NCI-H2171 (cell line): ENCODE data around the gene LTF.

Source experiments
- DNase-seq: peaks from one replicate; lab custom pipeline; 2025; lab: John Stamatoyannopoulos, UW

The LTF gene

DNA sequence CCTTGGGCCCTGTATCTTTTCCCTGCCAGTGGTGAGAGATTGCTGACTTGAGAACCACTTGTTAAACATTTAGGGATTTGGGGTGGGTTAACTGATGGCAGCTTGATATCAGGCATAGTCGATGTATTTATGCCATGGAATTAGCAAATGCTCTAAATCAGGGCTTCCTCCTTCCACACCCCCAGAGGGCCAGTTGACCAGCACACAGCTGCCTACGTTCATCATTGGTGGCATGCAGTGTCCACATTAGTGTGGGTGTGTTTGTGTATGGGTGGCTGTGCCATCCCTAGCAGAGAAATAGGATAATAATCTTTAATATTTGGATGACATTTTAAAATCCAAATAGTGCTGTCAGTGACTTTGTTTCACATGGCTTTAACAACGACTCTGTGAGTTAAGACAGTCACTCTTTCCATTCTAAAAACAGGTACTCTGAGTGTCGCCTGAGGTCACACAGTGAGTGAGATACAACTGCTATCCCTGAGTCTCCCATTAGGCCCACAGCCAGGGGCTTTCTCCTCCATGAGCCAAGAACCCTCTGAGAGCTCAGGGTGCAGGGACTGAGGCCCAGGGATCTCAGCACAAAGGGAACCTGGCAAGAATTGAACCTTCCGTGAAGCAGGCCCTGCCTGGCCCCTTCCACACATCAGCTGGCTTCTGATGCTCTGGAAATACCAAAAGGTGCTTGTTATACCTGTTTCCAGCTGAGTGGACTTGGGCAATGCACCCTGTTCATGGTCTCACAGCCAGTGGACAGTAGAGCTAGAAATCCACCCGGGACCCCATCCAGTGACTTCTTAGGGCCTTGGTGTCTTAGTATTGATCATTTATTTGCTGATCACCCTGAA lies 4.3 kb upstream of the LTF start:
- no peak for DNase-seq

DNA sequence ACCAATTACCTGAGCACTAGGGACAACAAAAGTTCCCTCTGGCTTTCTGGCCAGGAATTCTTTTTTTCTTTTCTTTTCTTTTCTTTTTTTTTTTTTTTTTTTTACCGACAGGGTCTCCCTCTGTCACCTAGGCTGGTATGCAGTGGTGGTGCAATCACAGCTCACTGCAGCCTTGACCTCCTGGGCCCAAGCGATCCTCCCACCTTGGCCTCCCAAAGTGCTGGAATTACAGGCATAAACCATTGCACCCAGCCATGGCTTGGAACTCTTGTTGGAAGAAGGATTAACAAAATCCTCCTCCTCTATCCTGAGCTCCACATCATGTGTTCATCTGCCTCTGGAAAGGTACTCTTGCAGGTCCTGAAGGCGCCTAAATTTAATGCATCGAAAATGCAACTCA lies 2.9 kb upstream of the LTF start:
- no peak for DNase-seq

DNA sequence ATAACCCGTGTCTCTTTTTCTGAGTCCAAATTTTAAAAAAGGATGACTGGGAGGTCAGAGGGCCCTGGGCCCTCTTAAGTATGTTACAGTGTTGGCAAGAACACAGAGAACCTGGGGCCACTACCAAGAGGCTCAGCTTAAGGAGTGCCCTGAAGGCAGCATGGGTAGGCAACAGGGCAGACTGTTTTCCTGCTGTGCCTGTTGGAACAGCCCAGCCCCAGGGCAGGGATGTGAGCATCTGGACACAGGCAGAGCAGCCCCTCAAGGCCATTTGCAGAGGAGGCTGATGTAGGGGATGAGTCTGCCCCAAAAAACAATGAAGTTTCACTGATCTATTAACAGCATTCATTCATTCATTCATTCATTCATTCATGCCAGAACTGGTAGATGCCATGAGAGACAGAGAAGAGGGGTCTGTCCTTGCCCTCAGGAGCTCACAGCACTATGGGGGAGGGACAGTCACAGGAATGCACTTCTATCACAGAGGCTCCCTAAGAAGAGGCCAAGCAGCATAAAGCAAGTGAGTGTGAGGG lies 2.2 kb upstream of the LTF start:
- no peak for DNase-seq

DNA sequence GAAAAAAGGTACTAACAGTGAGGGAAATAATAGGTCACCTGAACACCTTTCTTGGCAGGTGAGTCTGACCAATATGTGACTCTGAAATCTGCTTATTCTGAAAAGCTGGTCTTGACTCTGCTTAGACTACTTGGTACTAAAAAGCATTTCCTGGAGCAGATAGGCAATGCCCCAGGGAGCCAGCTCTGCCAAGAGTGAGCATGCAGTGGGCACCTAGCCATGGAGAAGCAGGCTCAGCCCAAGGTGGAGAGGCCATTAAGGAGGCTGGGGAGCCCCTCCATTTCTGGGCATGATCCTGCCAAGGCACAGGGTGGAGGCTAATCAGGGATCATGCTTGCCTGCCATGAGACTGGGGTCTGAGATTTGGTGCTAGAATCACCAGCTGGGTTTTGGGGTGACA lies 1.6 kb upstream of the LTF start:
- DNase-seq: no peak

DNA sequence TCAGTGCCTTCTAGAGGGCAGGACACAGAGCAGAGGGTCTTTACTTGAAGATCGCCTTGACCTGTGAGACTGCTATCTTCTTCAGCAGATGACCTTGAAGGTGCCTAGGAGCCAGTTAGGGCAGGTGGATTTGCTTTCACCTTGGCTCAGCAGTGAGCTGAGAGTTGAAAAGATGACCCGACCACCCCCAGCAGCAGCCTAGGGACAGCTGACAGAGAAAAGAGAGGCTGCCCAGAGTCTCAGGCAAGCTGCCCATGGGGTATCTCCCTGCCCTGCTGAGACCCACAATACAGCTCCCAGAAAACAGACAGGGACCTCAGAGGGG lies 453 bp upstream of the LTF start:
- DNase-seq: no peak

DNA sequence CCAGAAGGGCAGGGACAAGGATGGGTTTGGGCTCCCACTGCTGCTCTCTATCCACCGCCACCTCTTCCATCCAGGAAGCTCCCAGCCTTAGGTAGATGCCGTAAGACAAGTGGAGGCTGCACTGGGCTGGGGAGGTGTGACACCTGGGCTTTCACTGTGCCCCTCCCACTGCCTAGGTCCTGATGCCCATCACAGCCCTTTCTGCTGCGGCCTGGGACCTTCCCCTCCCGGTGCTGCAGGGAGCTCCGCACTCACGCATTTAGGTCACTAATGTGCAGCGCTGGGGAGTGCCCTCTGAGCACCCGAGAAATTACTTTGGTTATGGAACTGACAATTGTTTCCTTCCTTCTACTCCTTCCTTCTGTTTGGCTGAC lies 850 bp downstream of the LTF start:
- DNase-seq: no peak

DNA sequence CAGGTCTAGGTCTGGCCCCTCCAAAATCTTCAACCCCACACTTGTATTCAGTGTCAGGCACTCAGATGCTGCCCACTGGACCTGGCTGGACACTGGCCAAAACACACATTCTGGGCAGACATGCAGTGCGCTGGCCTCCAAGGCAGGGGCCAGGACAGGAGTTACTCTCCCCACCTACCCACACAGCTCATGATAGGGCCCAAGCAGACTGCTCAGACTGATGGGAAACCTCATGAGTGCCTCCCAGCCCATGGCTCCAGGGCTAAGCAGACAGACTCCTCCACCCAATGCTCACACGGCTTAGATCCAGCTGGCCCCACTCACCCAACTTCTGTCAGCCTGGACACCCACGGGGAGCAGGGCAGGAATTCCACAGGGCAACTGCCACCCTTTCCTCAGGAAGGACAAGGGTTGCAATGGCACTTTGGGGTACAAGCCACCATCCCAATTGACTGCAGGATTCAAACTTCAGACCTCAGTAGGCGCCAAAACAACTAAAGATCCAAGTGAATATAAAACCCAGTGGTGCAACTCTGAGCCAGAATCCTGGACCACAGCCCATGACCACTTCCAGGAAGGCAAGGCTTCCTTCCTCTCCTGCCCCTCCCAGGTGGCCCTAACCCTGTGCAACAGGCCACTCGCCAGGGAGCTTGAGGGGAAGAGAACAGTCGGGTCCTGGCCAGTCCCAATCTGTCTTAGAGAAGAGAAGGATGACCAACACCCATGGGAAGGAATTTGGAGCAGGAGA lies 1.4 kb downstream of the LTF start:
- no peak for DNase-seq

DNA sequence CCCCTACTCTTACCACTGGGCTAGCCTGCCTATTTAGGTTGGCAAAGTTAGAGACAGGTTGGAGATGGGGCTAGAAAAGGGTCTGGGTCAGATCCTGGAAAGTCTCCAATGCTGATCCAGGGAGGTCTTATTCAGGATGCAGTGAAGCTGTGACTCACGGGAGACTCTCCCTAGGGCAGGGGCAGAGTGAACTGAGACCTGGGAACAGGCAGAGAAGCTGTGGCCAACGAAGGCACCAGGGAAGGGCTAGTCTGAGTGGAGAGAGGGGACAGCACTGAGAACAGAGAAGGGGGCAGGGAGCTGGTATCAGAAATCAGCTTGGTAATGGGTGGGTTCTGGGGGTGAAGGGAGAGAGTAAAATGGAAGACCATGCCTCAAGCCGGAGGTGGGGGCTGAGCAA lies 2.2 kb downstream of the LTF start:
- no peak for DNase-seq

DNA sequence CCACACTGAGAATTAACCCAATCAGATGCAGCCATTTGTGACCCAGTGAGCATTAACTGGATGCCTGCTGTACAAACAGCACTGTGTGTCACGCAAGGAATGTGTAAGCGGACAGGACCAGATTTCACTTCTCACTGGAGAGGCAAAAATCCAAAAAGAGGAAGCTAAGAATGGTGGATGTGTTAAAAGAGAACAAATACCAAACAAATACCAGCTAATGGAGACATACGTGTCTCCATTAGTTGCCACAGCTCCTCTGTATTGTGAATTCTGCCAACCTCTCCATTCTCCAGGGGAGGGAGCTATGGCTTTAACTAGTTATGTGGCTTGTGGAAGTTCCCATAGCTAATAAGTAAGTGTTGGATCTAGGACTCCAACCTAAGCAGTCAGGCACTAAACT lies 2.6 kb downstream of the LTF start:
- DNase-seq: no peak

DNA sequence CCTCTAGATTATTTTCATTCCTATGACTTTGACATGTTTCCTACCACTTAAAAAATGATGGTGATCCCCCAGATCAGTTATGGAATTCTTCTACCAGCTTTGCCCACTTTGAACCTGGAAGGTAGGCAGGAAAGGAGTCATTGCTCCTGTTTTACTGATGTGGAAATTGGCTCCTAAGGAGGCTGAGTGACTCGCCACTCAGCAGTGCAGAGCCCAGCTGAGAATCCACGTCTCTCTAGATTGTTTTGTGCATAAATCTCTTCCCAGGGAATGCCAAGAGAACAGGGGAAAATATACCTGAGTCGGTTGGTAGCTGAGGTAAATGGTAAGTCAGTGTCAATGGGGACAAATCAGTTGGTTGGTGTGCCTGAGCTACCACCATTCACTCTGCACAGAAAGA lies 4.7 kb downstream of the LTF start:
- no peak for DNase-seq

DNA sequence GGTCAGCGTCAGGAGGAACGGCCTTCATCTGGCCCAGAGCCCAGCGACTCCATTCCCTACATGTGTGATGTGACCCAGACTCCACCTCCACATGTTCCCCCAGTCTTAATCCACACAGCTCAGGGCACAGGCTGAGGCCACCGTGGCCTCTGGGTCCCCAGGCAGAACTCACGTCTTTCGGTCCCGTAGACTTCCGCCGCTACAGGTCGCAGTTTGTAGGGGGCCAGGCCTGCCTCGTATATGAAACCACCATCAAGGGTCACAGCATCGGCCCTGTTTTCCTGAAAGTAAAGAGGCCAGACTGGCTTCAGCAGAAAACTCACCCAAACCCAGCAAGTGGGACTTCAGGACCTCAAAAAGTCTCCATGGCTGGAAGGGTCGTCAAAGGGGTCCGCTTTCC lies 8.6 kb downstream of the LTF start:
- DNase-seq: no peak

DNA sequence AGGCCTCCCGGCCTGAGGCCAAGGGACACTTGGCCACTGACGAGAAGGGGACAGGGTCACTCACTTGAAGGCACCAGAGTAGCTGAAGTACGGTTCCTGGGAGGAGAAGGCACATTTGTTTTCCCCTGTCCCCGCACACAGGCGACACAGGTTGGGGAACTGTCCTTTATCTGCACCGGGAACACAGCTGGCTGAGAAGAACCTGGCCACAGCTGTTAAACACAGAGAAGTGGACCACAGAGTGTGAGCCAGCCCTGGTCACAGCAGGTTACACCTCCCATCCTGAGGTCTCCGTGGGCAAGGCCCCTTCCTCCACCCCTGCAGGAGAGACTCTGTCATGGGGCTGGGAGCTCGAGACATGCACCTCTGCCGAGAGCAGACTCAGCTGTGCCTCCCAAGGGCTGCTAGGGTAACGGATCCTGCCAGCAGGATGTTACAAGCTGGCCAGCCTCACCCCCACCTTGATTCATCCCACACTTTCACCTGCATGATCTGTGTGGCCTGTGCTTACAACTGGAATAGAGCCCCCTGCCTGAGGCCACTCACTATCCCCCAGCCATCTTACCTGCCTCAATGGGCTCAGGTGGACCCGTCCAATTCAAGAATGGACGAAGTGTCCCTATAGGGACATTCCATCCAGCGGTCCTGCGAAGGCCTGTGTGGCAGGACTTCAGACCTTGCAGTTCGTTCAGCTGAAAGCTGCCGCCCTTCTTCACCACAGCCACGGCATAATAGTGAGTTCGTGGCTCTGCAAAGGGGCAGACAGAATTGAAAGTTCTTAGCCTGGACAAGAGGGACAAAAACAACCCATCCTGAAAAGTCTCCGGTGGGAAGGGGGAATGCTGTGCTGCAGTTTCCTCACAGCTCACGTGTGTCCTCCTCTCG lies 9.2 kb downstream of the LTF start:
- DNase-seq: no peak

DNA sequence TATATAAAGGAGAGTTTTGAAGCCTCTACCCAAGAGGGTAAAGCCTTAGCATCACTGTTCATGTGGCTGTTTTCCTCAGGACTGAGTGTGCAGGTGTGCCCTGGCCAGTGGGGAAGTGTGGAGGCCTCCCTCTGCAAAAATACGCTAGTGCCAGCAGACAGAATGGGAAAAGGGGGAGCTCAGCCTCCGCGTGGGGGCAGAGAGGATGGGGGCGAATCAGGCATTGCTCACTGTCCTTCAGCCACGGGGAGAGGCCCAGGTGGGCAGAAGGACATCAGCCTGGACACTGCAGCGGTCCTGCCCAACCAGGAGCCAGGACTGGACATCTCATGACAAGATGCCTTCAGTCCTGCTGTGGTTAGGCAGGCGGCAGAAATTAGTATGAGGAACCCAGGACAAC lies 10.1 kb downstream of the LTF start:
- DNase-seq: no peak

DNA sequence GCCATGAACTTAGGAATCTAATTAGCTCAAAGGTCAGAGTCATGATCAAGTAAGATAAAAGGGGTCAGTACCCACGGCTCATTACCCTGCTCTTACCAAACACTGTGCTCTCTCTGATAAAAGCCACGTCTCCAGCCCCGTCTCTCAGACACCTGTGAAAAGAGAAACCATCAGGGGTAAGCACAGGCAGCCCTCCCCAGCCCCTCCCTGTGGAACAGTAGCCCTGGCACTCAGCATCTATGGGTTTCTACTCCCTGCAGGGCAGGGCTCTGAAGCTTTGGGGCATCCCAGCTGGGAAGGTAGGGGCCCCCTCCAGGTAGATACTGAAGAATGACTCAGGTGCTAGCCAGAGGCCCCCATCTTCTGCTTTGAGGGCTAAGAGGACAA lies 10.5 kb downstream of the LTF start:
- no peak for DNase-seq

DNA sequence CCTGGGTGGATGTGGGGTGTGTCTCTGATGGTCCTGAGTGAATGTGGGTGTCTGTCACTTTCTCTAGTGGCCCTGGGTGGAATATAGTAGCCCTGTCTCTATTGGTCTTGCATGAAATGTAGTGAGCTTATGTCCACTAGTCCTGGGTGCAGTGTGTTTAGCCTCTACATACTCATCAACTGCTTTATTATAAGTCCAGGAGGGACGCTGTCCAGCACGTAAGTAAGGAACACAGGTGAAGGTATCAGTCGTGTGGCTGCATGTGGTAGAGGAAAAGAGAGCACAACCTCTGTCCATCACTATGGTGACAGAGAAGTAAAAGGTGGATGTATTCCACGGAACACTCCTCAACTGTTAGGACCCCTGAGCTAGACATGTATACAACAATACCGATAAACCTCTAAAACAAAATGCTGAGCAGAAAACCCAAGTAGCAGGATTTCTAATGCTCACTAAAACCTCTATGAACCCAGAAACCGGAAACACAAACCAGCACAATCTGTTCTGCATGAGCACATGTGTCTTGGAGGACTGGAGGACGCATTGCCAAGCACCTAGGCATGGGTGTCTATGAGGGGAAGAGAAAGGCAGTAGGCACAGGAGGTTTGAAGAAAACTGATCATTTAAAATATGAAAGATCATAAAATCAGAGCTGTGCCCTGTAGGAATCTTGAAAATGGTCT lies 11.0 kb downstream of the LTF start:
- no peak for DNase-seq

DNA sequence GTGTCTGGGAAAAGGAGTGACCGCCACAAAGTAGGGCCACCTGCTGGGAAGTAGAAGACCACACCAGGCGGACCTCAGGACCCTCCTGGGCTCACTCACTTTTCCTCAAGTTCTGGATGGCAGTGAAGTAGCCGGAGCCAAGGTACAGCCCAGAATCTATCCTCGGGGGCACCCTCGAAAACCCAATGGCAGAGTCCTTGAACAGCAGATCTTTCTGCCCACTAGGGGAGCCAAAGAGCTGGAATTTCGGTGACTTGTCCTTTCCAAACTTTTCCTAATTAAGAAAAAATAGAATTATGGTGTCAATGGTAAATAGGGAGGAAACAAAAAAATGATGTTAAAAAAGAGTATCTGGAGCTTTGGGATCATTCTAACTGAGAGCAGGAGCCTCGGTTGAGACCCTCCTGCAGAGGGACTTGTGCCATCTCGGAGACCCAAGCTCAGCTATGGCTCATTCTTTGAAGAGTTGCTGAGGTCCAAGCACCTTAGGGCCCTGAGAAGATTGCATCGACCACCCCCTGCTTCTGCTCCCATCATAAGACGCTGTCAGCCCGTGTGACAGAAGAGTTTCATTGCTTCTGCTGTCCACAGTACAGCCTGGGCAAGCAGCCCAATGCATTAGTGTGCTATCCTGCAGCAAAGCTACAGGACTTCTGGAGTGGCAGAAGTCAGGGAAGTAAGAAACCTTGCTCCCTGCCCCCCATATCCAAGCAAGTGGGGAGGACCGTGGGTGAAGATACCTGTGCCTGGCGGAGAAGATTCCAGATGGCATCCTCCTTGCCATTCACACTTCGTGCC lies 14.8 kb downstream of the LTF start:
- DNase-seq: no peak

DNA sequence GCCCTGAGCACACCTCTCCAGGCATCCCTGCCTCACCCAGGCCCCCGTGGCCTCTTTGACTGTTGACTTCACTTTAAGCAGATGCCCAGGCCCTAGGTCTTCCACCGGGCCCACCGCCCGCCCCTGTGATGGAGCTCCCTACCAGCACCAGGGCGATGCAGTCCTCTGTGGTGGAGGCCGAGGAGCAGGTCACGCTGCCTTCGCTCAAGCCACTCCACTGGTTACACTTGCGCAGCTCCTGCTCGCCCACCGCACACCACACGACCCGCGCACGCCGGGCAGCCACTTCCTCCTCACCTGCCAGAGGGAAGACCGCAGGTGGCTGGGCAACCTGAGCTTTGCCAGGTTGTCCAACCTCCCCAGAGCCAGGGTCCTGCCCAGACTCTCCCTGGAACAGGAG lies 16.0 kb downstream of the LTF start:
- DNase-seq: no peak

DNA sequence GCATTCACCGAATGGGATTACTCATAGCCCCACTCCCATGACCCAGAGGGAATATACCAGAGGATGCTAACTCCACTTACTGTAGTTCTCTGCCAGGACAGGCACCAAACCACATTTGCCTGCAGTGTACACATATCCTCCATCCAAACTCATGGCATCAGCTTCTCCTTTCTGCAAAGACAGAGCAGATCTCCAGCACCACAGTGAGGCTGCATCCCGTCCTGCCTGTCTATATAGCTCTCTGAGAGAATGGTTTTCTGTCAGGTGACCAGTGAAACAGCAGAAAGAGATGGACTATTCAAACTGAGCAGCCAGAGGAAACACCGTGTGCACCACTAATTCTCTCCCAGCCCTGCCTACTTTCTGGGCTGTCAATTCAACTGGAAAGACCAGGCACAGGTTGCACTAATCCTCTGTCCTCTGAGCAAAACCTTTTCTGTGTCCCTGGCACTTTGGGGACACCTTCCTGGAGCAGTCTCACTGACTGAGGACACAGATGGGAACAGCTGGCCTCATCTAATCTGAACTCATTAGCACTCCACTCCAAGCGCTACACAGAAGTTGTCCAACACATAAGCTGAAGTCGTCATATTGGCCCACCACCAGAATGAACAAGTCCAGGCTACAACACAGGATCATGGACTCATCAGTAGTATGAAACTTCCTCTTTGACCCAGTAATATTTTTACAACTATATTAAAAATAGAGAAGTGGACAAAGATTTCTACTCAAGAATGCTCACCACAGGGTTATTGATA lies 17.3 kb downstream of the LTF start:
- no peak for DNase-seq

DNA sequence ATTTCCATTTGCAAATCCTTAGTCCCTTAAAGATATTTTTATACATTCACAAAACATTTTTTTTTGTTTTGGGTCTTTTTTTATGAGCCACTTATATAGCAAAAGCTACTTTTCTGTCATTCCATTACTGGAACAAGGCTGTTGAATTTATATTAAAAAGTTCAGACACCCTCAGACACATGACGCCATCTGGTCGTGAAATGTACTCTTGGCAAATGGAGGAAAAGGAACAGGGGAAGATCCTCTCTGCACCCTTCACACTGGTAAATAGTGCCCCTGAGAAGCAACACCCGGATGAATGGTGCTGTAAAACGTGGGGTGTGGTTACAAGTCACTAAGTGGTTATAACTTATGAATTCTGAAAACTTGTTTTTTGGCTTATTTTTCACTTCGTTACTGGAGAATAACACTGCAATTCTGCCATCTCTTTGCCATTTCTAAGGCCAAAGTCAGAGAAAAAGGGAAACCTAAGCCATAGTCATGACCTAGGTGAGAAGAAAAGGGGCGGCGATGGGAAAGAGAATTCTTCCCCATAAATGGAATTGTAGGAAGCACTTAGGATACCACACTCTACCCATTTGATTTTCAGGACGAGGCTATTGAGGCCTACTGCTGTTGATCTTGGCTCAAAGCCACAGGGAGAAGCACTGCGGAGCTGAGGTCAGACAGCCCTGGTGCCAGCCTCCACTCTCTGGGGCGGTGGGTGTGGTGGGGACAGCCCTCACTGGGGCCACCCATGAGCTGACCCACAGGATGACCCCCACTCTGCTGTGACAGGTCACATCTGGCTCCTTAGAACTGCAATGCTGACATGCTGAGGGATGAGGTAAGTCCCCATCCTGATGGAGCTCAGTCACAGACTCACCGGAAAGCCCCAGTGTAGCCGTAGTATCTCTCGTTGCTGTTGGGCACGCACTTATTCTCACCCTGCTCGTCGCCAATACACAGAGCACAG lies 21.9 kb downstream of the LTF start:
- no peak for DNase-seq
